GM20431 (cell line): Measurements from ENCODE around the gene LBHD2.
"Not testable (repeated sequence)": the region's sequence is repeated elsewhere in the genome, so short reads cannot be mapped to it uniquely, and the experiment has no call there.

ENCODE experiments used
- in situ Hi-C: fragments of 300-500 bp; cut with MseI, MboI; formaldehyde crosslinking; loops from one replicate; pipeline ENCODE4 v1.15.0; 2020; ENCODE audit warnings: low sequenced_read_pairs; ENCODE audit not compliant: unreplicated experiment

The LBHD2 gene

GRCh38 chr14:103084021-103084919 lies at the start of gene LBHD2:
Gene LBHD2 (plus strand): TSS chr14:103084210. CDS start chr14:103086013, 1,803 bp downstream.
- in situ Hi-C loops = loop anchor here (25.0 kb wide), 1 partner anchor 203 kb away; no protein-coding TSS in a partner anchor

- in situ Hi-C loops = no loop called here
These were observed 42.5 kb upstream of the LBHD2 start for GRCh38 chr14:103041464-103041863.

- in situ Hi-C loops = no loop called here
These were observed 40.6 kb upstream of the LBHD2 start for GRCh38 chr14:103043257-103044015.

GRCh38 chr14:103045371-103045869 lies 38.6 kb upstream of the LBHD2 start:
- in situ Hi-C loops = no loop called here

- in situ Hi-C loops = not testable (repeated sequence)
These were observed 36.6 kb upstream of the LBHD2 start for GRCh38 chr14:103047453-103047852.

GRCh38 chr14:103050935-103051334 lies 33.1 kb upstream of the LBHD2 start:
- in situ Hi-C loops = no loop called here

DNA sequence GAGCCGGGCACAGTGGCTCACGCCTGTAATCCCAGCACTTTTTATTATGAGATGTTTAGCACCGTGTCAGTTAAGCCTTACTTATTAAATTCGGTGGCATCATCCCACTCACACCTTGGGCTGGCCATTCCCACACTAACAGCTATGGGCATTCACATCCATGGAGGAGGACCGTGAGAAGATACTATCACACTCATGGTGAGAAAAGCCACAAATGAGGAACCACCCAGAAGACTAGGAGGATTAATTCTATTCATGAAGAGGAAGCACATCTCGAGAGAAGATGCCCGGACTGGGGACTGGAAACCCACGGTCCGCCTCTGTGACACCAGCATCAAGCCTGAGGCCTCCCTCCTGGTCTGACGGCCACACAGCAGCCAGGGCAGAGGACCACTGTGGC lies 31.6 kb upstream of the LBHD2 start:
- in situ Hi-C loops = no loop called here

- in situ Hi-C loops = no loop called here
These were observed 28.3 kb upstream of the LBHD2 start for GRCh38 chr14:103055695-103056094.

GRCh38 chr14:103056322-103057027 lies 27.5 kb upstream of the LBHD2 start:
- in situ Hi-C loops = no loop called here

GRCh38 chr14:103057028-103057371 lies 27.0 kb upstream of the LBHD2 start:
- in situ Hi-C loops = no loop called here

- in situ Hi-C loops = no loop called here
These were observed 26.4 kb upstream of the LBHD2 start, which contains the start of gene CDC42BPB for GRCh38 chr14:103057372-103058163. Gene CDC42BPB (minus strand): TSS chr14:103057549. CDS start chr14:103057173, 376 bp downstream.

- in situ Hi-C loops = no loop called here
These were observed 25.6 kb upstream of the LBHD2 start for GRCh38 chr14:103058164-103059055.

GRCh38 chr14:103059556-103059955 lies 24.5 kb upstream of the LBHD2 start:
- in situ Hi-C loops = no loop called here

DNA sequence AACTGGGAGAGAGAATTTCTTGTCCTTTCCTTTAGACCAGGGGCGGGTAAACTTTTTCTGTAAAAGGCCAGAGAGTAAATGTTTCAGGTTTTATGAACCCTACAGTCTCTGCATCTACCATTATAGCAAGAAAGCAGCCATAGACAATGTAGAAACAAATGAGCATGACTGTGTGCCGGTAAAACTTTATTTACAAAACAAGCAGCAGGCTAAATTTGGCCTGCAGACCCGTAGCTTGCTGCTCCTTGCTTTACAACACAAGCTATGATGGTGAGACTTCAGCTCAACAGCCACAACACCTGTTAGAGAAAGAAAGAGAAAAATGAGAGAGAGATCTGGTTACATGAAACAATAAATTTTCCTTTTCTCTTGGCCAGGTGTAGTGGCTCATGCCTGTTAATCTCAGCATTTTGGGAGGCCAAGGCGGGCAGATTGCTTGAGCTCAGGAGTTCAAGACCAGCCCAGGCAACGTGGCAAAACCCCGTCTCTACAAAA lies 22.5 kb upstream of the LBHD2 start:
- in situ Hi-C loops = no loop called here

GRCh38 chr14:103064436-103064835 lies 19.6 kb upstream of the LBHD2 start:
- in situ Hi-C loops = no loop called here

GRCh38 chr14:103064978-103065377 lies 19.0 kb upstream of the LBHD2 start:
- in situ Hi-C loops = no loop called here

- in situ Hi-C loops = no loop called here
These were observed 18.1 kb upstream of the LBHD2 start for GRCh38 chr14:103065861-103066260.

DNA sequence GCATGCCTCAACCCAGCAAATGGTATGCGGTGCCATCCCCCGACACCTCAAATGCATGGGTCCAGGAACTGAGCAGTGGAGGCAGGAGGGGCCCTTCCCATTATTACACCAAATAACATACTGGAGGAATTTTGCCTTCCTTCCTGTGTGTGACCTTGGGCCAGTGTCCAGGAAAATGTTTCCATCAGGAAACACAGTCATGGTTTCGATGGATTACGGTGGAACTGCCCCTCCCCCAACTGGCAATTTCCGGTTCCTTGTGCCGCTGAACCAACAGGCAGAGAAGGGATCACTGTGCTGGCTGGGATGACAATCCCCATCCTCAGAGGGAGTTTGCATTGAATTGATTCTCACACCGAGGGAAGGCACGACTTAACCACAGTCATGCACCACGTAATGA lies 17.6 kb upstream of the LBHD2 start:
- in situ Hi-C loops = no loop called here
